ENCODE results near the gene TRPC5OS. TPM values are rescaled to one million over a fixed set of nuclear protein-coding genes. Genes with fewer than 3 reads are reported as not detected.

TRPC5OS gene
- total RNA-seq, 6 experiments from 2014 or later = not detected

DNA sequence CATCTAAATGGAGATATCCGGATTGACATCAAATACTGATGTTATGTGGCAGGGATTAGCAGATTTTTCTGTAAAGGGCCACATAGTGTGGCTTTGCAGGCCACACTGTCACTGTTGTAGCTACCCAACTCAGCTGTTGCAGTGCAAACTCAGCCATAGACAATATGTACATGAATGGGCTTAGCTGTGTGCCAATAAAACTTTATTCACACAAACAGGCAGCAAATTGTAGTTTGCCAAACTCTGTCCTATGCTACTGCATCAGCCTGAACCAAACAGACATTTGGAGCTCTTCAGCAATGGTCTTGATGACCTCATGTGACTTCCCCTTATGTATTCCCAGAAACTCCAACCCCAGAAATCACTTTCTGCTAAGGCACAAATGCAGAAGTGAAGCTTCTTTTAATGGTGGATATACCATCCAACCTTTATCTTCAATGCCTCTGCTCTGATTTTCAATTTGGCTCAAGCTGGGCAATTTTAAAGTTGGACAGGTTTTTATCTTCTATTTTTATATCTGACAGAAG lies 18.4 kb upstream of the TRPC5OS start:
- no peak for ATAC-seq
- peaks cover 0 to 3% of the 10 kb centered on the region in 2 donors for H3K27me3 ChIP-seq
- intact Hi-C loops (cut with DNase I) = no loop called here
- H3K4me1 ChIP-seq = no peaks in the 10 kb centered on the region
- 36% methylated on average over 1 of the region's 1 CpG for WGBS (ENCODE audit: insufficient coverage, low coverage, low lambda C conversion rate, missing lambda C conversion rate)
- H3K9me3 ChIP-seq = no peaks in the 10 kb centered on the region
- no peak overlapping the region for H3K4me3 ChIP-seq
- no peaks in the 10 kb centered on the region for H3K36me3 ChIP-seq
- H3K27ac ChIP-seq = no peak overlapping the region
- no peak for TF ChIP-seq CTCF (IDR thresholded peaks at IDR 0.05)
- TF ChIP-seq POLR2A (IDR thresholded peaks at IDR 0.05) = no peak
- no peak for DNase-seq

DNA sequence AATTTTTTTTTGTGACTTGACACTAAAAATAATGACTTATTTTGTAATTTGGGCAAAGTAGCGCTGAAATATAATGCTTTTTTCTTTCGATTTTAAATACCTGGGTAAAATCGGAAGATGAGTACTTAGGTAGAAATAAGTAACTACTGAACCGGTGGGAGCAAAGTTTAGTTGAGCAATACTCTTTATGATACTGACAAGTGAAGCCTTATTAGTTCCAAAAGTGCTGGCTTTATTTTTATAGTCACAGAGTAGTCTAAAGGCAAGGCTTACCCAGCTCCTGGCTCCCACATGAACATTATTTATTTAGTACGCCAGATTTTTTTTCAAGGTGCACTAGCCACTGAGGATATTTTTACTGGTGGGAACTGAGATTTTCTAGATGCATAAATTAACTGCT lies 14.4 kb upstream of the TRPC5OS start:
- Histone ChIP-seq H3K9me3 (no peaks in the 10 kb centered on the region), H3K36me3 (no peaks in the 10 kb centered on the region), H3K27ac (no peak overlapping the region), H3K4me3 (no peak overlapping the region), H3K4me1 (no peaks in the 10 kb centered on the region), H3K27me3 (peaks cover 0 to 3% of the 10 kb centered on the region in 2 donors)
- intact Hi-C loops (cut with DNase I) = no loop called here
- DNase-seq (no peak), ATAC-seq (peak; percentile 62 to 89 (median 78))
- 52% methylated on average over 5 of the region's 5 CpGs for WGBS (ENCODE audit: insufficient coverage, low coverage, low lambda C conversion rate, missing lambda C conversion rate)
- no peak for TF ChIP-seq POLR2A (IDR thresholded peaks at IDR 0.05)
- no peak for TF ChIP-seq CTCF (IDR thresholded peaks at IDR 0.05)

- Histone ChIP-seq H3K4me3 (no peak overlapping the region), H3K36me3 (no peaks in the 10 kb centered on the region), H3K9me3 (no peaks in the 10 kb centered on the region), H3K27me3 (no peaks in the 10 kb centered on the region), H3K27ac (no peak overlapping the region), H3K4me1 (no peaks in the 10 kb centered on the region)
- no peak for DNase-seq
- TF ChIP-seq POLR2A (IDR thresholded peaks at IDR 0.05) = no peak
- TF ChIP-seq CTCF (IDR thresholded peaks at IDR 0.05) = no peak
- WGBS (ENCODE audit: insufficient coverage, low coverage, low lambda C conversion rate, missing lambda C conversion rate) = 100% methylated on average over 2 of the region's 2 CpGs
- no peak for ATAC-seq
- intact Hi-C loops (cut with DNase I) = no loop called here
Measured at GRCh38 chrX:111867236-111867635, 8.7 kb upstream of the TRPC5OS start.

DNA sequence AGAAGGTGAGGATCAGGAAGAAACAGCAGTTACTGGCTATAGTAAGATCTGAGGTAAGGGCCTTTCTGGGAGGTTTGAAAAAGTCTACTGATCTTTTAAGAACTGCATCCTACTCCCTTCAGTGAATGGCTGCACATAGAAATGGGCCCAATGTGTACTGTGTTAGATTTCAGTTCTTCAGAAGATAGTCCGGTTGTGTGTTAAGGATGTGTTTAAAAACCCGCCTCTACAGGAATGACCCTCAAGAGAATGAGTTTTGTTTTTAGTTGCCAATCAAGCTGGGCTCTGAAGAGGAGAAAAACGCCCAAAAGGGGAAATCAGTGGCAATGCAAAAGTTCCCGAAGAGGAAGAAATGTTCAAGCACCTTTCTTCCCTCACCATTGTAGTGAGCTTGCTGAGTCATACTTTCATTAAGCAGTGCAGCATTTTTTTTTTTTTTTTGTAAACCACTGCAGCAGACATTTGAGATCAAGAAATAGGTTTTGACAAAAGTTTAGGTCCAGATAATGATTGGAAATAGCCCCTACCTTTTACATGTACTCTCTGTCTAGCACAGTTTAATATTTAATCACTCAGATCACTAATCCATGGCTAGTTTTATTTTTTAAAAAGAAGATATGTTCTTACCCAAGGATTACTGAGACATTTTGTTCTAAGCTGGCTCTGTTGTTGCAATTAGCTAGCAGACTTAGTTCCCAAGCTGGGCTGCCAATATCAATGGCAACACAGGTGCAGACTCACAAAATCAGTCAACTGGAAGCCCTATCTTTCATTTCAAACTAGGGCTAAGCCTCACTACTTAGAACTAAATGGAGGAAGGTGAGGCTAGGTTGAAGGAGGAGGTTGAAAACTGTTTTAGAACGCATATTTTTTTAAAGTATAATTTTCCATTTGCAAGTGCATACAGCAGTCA lies 7.0 kb upstream of the TRPC5OS start:
- 25% methylated on average over 5 of the region's 5 CpGs for WGBS (ENCODE audit: insufficient coverage, low coverage, low lambda C conversion rate, missing lambda C conversion rate)
- intact Hi-C loops (cut with DNase I) = no loop called here
- TF ChIP-seq CTCF (IDR thresholded peaks at IDR 0.05) = no peak
- no peak for TF ChIP-seq POLR2A (IDR thresholded peaks at IDR 0.05)
- H3K9me3 ChIP-seq = no peaks in the 10 kb centered on the region
- H3K4me1 ChIP-seq = no peaks in the 10 kb centered on the region
- DNase-seq (no peak), ATAC-seq (peak; percentile 49 to 66 (median 58))
- peak overlapping the region in 1 of 3 donors; percentile 3 for H3K27ac ChIP-seq
- H3K4me3 ChIP-seq = no peak overlapping the region
- H3K36me3 ChIP-seq = no peaks in the 10 kb centered on the region
- no peaks in the 10 kb centered on the region for H3K27me3 ChIP-seq
